WI38 (cell line): ENCODE data around the gene ITGA11.
"Not testable (repeated sequence)": the region's sequence is repeated elsewhere in the genome, so short reads cannot be mapped to it uniquely, and the experiment has no call there.

Experiments used
- H3K4me3 ChIP-seq: 2 replicates; pipeline ENCODE4 v1.5.1; 2011; ENCODE audit warnings: low read depth, mild to moderate bottlenecking, control low read depth, low read length
- TF ChIP-seq, protein P1 (sequence below): IDR thresholded peaks from 2 replicates; pipeline ENCODE4 v1.5.1; 2012; ENCODE audit warnings: low read depth, mild to moderate bottlenecking, control low read depth, low read length

Gene ITGA11

DNA sequence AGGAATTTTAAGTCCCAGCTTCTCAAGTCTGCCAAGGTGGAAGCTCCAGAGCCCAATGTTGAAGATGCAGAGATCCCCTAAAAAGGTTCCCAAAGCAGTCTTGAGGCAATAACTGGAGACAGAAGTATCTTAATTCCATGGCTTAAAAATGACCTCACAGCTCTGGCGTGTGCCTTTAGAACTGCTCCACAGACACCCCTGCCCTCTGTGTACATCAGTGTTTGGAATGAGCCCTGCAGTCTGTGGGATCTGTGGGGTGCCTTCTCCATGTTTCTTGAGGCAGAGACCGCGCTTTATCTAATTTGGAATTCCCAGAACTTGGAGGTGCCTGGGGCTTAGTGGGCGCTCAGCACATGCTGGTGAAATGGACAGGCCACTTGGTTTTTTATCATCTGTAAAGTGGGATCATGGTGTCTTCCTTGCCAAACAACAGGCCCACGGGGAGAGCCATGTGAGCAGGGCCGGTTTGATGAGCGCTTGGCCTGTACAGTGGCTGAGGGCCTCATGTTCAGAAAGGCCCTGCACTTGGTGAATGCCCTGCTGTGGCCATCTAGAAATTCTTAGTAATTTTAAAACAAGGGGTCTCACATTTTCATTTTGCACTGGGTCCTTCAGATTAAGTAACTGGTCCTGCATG is 7.1 kb downstream of the ITGA11 start:
- H3K4me3 ChIP-seq = no peak overlapping the region
- TF ChIP-seq, protein P1, sequence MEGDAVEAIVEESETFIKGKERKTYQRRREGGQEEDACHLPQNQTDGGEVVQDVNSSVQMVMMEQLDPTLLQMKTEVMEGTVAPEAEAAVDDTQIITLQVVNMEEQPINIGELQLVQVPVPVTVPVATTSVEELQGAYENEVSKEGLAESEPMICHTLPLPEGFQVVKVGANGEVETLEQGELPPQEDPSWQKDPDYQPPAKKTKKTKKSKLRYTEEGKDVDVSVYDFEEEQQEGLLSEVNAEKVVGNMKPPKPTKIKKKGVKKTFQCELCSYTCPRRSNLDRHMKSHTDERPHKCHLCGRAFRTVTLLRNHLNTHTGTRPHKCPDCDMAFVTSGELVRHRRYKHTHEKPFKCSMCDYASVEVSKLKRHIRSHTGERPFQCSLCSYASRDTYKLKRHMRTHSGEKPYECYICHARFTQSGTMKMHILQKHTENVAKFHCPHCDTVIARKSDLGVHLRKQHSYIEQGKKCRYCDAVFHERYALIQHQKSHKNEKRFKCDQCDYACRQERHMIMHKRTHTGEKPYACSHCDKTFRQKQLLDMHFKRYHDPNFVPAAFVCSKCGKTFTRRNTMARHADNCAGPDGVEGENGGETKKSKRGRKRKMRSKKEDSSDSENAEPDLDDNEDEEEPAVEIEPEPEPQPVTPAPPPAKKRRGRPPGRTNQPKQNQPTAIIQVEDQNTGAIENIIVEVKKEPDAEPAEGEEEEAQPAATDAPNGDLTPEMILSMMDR = no peak

- TF ChIP-seq, protein P1 = no peak
- H3K4me3 ChIP-seq = no peak overlapping the region
These were observed 8.3 kb downstream of the ITGA11 start for GRCh38 chr15:68423359-68424296.

GRCh38 chr15:68422403-68423145 is 9.4 kb downstream of the ITGA11 start:
- H3K4me3 ChIP-seq = not testable (repeated sequence)

DNA sequence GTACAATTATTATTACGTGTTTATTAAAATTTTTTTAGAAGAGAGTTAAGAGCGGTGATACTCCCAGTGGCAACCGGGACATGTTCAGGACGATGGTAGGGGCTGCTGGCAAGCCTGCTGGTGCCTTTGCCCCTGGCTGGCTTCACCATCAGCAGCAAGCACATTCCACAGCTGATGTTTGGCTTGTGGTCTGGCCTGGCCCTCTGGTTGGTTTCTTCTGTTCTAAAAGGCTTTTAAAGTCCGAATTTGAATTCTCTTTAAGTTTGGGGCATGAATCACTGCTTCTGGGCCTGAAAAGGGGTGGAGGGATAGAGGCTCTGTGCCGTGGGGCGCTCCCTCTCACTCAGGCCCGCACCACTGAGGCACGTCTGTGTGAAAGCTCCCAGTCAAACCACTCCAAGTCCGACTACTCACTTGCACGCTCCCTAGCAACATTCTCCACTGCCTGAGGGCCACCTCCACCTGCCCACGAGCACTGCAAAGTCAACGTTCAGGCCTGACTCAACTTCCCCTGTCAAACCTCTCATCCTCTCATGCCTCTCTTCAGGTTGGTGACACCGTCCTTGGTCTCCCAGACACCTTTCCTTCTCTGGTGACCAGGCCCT is 10.1 kb downstream of the ITGA11 start:
- TF ChIP-seq, protein P1 = no peak
- H3K4me3 ChIP-seq = no peak overlapping the region

DNA sequence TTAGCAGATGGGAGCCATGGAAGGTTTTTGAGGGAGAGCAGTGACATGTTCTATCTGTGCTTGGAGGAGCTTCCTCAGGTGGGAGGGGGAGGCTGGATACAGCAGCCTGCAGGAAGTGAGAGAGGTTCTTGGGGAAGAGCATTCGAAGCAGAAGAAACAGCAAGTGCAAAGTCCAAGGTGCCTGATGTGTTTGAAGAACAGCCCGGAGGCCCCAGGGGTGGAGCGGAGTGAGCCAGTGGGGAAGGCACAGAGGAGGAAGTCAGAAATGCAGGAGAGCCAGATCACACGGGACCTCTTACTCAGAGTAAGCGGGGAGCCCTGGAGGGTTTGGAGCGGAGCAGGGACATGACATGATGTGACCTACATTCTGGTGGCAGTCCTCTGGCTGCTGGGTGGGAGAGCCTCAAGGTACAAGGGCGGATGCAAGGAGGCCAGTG is 10.8 kb downstream of the ITGA11 start:
- no peak overlapping the region for H3K4me3 ChIP-seq
- TF ChIP-seq, protein P1 = no peak

GRCh38 chr15:68420186-68420684 is 11.7 kb downstream of the ITGA11 start:
- TF ChIP-seq, protein P1 = no peak
- no peak overlapping the region for H3K4me3 ChIP-seq

DNA sequence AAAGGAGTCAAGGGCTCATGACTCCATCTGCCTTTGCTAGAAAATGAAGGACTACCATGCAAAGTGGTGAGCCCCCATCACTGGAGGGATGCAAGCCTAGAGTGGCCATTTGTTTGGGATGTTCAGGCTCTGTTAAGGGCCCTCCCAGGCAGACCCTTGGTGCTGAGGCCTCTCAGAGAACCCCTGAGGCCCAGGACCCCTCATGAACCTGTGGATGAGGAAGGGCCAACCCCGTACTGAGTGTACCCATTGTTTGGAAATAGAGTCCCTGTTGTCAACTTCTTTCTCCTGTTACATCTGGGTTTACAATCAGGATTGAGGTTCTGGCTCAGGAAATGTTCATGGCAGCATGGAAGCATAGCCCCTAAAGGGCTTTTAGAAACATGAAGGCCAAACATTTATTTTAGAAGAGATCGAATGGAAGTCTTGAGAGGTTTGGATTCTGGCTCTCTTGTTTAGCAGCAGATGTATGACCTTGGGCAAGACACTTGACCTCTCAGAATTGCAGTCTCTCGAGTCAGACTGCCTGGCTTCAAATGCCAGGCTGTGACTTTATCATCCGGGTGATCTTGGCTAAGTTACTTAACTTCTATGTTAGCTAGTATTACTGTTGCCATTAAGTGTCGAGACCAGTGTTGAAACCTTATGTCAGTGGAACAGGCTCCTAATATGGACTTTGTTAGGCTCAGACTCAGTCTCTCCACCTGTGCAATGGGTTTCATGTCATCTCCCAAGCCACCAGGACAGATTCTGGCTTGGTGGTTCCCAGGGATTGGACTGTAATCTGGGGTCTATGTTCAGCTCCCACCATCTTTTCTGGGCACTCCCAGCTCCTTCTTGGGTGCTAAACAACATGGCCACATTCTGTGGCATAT is 12.4 kb downstream of the ITGA11 start:
- TF ChIP-seq, protein P1 = no peak
- no peak overlapping the region for H3K4me3 ChIP-seq
